HFF-Myc (cell line): ENCODE data around the gene MAPK7.

ENCODE experiments used
- DNase-seq: peaks from one replicate; pipeline ENCODE4 v3.0.0-alpha.2; 2011; ENCODE audit warnings: low read depth; ENCODE audit errors: extremely low read depth
- H3K4me3 ChIP-seq: replicated peaks from 2 replicates; pipeline ENCODE4 v1.5.1; 2011; ENCODE audit warnings: low read depth, mild to moderate bottlenecking, control low read depth, low read length
- CTCF ChIP-seq: IDR thresholded peaks from 2 replicates; pipeline ENCODE4 v1.5.1; 2012; ENCODE audit warnings: mild to moderate bottlenecking, low read depth, low read length, control low read depth; ENCODE audit errors: missing control alignments

The MAPK7 gene

GRCh38 chr17:19372866-19373504 lies 5.3 kb upstream of the MAPK7 start:
- no peak for DNase-seq
- no peak for TF ChIP-seq CTCF
- H3K4me3 ChIP-seq: no peak overlapping the region

- no peak for DNase-seq
- TF ChIP-seq CTCF: no peak
- H3K4me3 ChIP-seq: no peak overlapping the region
Observed at GRCh38 chr17:19374136-19374535, 4.2 kb upstream of the MAPK7 start.

- DNase-seq: no peak
- no peak overlapping the region for H3K4me3 ChIP-seq
- TF ChIP-seq CTCF: no peak
Observed at GRCh38 chr17:19375732-19376131, 2.6 kb upstream of the MAPK7 start.

GRCh38 chr17:19376811-19377210 lies 1.5 kb upstream of the MAPK7 start:
- no peak for DNase-seq
- TF ChIP-seq CTCF: no peak
- H3K4me3 ChIP-seq: peak overlapping the region; percentile 80

- peak overlapping the region; percentile 80 for H3K4me3 ChIP-seq
- DNase-seq: peak; percentile 94
- TF ChIP-seq CTCF: no peak
Observed at GRCh38 chr17:19377602-19378415, 489 bp upstream of the MAPK7 start.

- peak overlapping the region; percentile 80 for H3K4me3 ChIP-seq
- DNase-seq: no peak
- TF ChIP-seq CTCF: no peak
Observed at GRCh38 chr17:19379361-19380065, 1.2 kb downstream of the MAPK7 start.
